Mammary epithelial cell (primary cell): ENCODE measurements around the gene TBC1D14.

Experiments used
- EZH2 ChIP-seq: IDR thresholded peaks from 2 replicates; pipeline ENCODE4 v1.6.1; 2012; ENCODE audit warnings: low read length, inconsistent platforms, borderline replicate concordance
- TF ChIP-seq, protein P1 (sequence below), 2 donors: IDR thresholded peaks in 1 of 2; conservative IDR thresholded peaks in 1 of 2; 2 replicates each; pipeline ENCODE4 v1.5.1; 2011 to 2012; ENCODE audit warnings: inconsistent platforms in 2 of 2, low read length in 2 of 2, mild to moderate bottlenecking in 2 of 2, control low read depth in 1 of 2, low read depth in 1 of 2; ENCODE audit not compliant: insufficient read depth in 1 of 2; ENCODE audit errors: extremely low read depth in 1 of 2

GRCh38 chr4:7052313-7052712 lies 142.7 kb downstream of the TBC1D14 start:
- TF ChIP-seq, protein P1, sequence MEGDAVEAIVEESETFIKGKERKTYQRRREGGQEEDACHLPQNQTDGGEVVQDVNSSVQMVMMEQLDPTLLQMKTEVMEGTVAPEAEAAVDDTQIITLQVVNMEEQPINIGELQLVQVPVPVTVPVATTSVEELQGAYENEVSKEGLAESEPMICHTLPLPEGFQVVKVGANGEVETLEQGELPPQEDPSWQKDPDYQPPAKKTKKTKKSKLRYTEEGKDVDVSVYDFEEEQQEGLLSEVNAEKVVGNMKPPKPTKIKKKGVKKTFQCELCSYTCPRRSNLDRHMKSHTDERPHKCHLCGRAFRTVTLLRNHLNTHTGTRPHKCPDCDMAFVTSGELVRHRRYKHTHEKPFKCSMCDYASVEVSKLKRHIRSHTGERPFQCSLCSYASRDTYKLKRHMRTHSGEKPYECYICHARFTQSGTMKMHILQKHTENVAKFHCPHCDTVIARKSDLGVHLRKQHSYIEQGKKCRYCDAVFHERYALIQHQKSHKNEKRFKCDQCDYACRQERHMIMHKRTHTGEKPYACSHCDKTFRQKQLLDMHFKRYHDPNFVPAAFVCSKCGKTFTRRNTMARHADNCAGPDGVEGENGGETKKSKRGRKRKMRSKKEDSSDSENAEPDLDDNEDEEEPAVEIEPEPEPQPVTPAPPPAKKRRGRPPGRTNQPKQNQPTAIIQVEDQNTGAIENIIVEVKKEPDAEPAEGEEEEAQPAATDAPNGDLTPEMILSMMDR (conservative IDR thresholded peaks at IDR 0.05 in 1 of 2, IDR thresholded peaks at IDR 0.05 in 1 of 2; ENCODE audit: extremely low read depth in 1 of 2, insufficient read depth in 1 of 2, low read depth in 1 of 2, low read length in 2 of 2): no peak
- no peak for TF ChIP-seq EZH2
